ENCODE data around the gene SPTBN2.

SPTBN2 gene

GRCh38 chr11:66722745-66723651 lies 6.0 kb downstream of the SPTBN2 start:
- TF ChIP-seq POLR2AphosphoS5 (IDR thresholded peaks at IDR 0.05; ENCODE audit: low read depth, low read length) (no peak), REST (IDR thresholded peaks at IDR 0.05; ENCODE audit: insufficient read depth in 1 of 2, low read depth in 2 of 2, low read length in 2 of 2) (no peak), FOXP2 (optimal IDR thresholded peaks at IDR 0.05; ENCODE audit: borderline replicate concordance, extremely low read depth, extremely low read length, insufficient read depth) (no peak), SIN3A (IDR thresholded peaks at IDR 0.05; ENCODE audit: borderline replicate concordance, insufficient read depth, low read length) (no peak), TAF1 (IDR thresholded peaks at IDR 0.05; ENCODE audit: borderline replicate concordance, insufficient read depth, low read length) (no peak)

GRCh38 chr11:66721939-66722338 lies 7.1 kb downstream of the SPTBN2 start:
- TF ChIP-seq POLR2AphosphoS5 (IDR thresholded peaks at IDR 0.05; ENCODE audit: low read depth, low read length): no peak
- no peak for TF ChIP-seq REST (IDR thresholded peaks at IDR 0.05; ENCODE audit: insufficient read depth in 1 of 2, low read depth in 2 of 2, low read length in 2 of 2)
- TF ChIP-seq TAF1 (IDR thresholded peaks at IDR 0.05; ENCODE audit: borderline replicate concordance, insufficient read depth, low read length): no peak
- no peak for TF ChIP-seq FOXP2 (optimal IDR thresholded peaks at IDR 0.05; ENCODE audit: borderline replicate concordance, extremely low read depth, extremely low read length, insufficient read depth)
- no peak for TF ChIP-seq SIN3A (IDR thresholded peaks at IDR 0.05; ENCODE audit: borderline replicate concordance, insufficient read depth, low read length)

- TF ChIP-seq TAF1 (IDR thresholded peaks at IDR 0.05; ENCODE audit: borderline replicate concordance, insufficient read depth, low read length) (no peak), FOXP2 (optimal IDR thresholded peaks at IDR 0.05; ENCODE audit: borderline replicate concordance, extremely low read depth, extremely low read length, insufficient read depth) (no peak), POLR2AphosphoS5 (IDR thresholded peaks at IDR 0.05; ENCODE audit: low read depth, low read length) (no peak), SIN3A (IDR thresholded peaks at IDR 0.05; ENCODE audit: borderline replicate concordance, insufficient read depth, low read length) (no peak), REST (IDR thresholded peaks at IDR 0.05; ENCODE audit: insufficient read depth in 1 of 2, low read depth in 2 of 2, low read length in 2 of 2) (no peak)
Measured at GRCh38 chr11:66720899-66721470, 8.0 kb downstream of the SPTBN2 start.

- TF ChIP-seq REST (IDR thresholded peaks at IDR 0.05; ENCODE audit: insufficient read depth in 1 of 2, low read depth in 2 of 2, low read length in 2 of 2) (no peak), FOXP2 (optimal IDR thresholded peaks at IDR 0.05; ENCODE audit: borderline replicate concordance, extremely low read depth, extremely low read length, insufficient read depth) (peak; percentile 46)
Measured at GRCh38 chr11:66720223-66720898, 8.7 kb downstream of the SPTBN2 start.
